ENCODE results near the gene TTC13. TPM values are rescaled to one million over a fixed set of nuclear protein-coding genes. Genes with fewer than 3 reads are reported as not detected.
A peak's percentile ranks its signal among the peaks of the same experiment; 100 is the strongest.

TTC13 gene
- total RNA-seq, 1 donor from 2014 or later: 15.5 TPM

DNA sequence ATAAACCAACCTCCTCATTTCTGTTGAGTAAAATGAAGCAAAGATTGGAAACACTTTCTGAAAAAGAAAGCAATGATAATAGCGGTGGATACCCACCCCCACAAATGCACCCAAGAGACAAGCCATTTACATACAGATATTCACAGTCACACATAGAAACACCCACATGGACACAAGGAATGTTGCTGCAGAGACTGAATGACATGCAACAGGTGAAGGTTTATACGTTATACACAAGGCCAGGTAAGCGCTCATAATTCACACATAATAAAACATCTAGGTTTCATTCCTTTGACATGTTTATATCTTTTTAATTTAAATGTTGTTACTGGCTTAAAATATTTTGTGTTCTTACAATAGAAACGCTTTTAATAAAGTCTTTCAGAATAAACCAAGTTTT is 21.5 kb upstream of the TTC13 start:
- Mint-ChIP-seq H3K4me1 (no peaks in the 10 kb centered on the region), H3K4me3 (no peak overlapping the region), H3K36me3 (peaks cover 49% of the 10 kb centered on the region), H3K9me3 (peaks cover 24% of the 10 kb centered on the region), H3K27me3 (ENCODE audit: low read depth) (no peaks in the 10 kb centered on the region), H3K27ac (no peak overlapping the region)
- DNase-seq (ENCODE audit: low spot score in 2 of 2, unreplicated experiment in 2 of 2): no peak
- TF ChIP-seq, protein P1, sequence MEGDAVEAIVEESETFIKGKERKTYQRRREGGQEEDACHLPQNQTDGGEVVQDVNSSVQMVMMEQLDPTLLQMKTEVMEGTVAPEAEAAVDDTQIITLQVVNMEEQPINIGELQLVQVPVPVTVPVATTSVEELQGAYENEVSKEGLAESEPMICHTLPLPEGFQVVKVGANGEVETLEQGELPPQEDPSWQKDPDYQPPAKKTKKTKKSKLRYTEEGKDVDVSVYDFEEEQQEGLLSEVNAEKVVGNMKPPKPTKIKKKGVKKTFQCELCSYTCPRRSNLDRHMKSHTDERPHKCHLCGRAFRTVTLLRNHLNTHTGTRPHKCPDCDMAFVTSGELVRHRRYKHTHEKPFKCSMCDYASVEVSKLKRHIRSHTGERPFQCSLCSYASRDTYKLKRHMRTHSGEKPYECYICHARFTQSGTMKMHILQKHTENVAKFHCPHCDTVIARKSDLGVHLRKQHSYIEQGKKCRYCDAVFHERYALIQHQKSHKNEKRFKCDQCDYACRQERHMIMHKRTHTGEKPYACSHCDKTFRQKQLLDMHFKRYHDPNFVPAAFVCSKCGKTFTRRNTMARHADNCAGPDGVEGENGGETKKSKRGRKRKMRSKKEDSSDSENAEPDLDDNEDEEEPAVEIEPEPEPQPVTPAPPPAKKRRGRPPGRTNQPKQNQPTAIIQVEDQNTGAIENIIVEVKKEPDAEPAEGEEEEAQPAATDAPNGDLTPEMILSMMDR (IDR thresholded peaks at IDR 0.05; ENCODE audit: unreplicated experiment): no peak

DNA sequence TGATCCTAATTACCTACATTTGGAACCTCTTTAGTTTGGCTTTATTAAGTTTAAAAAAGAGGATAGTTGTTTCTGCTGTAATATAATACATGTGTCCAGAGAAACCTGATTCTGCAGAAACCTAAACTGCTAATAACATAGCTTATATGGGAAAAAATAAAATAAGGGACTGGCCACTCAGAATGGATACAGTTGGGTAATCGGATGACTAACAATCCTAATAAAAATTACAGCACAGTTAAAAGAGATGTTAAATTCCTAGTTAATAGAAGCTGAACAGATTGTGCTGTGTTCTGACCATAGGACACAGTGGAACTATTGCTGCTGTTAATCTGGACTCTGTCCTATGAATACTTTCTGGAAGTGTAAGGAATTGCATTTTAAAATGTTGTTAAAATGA is 16.2 kb upstream of the TTC13 start:
- H3K36me3 Mint-ChIP-seq: peaks cover 31% of the 10 kb centered on the region

DNA sequence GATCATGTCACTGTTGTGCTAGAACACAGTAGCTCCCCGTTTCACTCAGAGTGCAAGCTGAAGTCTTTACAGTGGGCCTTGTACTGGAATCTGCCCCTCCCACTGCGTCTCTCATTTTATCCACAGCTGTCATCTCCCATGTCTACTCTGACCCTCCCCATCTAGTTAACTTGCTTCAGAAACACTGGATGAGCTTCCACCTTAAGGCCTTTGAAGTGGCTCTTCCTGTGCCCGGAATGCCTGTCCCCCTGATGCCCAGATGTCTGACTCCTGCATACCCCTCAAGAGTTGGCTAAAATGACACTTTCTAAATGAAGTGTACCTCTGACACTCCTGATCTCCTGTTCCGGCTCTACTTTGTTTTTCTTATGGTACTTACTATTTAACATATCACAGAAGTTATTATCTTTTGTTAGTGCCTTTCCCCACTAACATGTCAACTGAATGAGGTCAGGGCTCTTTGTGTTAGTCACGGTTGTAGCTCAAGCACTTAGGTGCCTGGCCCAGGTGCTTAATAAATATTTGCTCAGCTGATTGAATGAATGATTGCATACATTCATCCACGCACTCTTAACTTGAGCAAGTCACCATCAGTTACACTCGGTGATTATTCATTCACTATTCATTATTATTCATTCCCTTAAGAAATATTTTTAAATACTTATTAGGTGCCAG is 13.6 kb upstream of the TTC13 start:
- no peaks in the 10 kb centered on the region for H3K27me3 Mint-ChIP-seq (ENCODE audit: low read depth)
- no peak for DNase-seq (ENCODE audit: low spot score in 2 of 2, unreplicated experiment in 2 of 2)
- H3K4me1 Mint-ChIP-seq: peaks cover 5% of the 10 kb centered on the region
- no peaks in the 10 kb centered on the region for H3K9me3 Mint-ChIP-seq
- H3K36me3 Mint-ChIP-seq: peaks cover 20% of the 10 kb centered on the region
- H3K4me3 Mint-ChIP-seq: no peak overlapping the region
- peak overlapping the region; percentile 11 for H3K27ac Mint-ChIP-seq
- TF ChIP-seq, protein P1 (IDR thresholded peaks at IDR 0.05; ENCODE audit: unreplicated experiment): no peak

More for the DNA sequence above, 16.2 kb upstream of the TTC13 start:
- H3K27me3 Mint-ChIP-seq (ENCODE audit: low read depth): no peaks in the 10 kb centered on the region
- H3K9me3 Mint-ChIP-seq: no peaks in the 10 kb centered on the region
- H3K4me3 Mint-ChIP-seq: no peak overlapping the region
- DNase-seq (ENCODE audit: low spot score in 2 of 2, unreplicated experiment in 2 of 2): no peak
- TF ChIP-seq, protein P1 (IDR thresholded peaks at IDR 0.05; ENCODE audit: unreplicated experiment): no peak
- H3K27ac Mint-ChIP-seq: no peak overlapping the region
- peaks cover 5% of the 10 kb centered on the region for H3K4me1 Mint-ChIP-seq

DNA sequence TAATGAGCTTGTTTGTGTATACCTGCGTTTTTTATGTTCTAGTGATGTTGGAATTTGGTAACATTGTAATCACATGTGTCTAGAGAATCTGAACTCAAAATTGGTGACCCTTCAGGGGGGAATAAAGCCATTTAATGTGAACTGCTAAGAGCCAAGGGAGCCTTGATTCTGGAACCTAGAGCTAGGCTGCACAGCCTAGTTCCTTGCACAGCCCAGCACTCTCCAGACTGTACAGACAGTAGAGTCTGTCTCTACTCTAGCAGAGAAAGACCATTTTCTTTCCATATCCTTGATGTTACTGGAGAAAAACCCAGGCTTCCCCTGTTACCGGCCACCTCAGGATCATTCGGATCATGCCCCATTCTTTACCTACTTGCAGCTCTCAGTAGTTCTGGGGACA is 8.8 kb upstream of the TTC13 start:
- Mint-ChIP-seq H3K4me3 (no peak overlapping the region), H3K4me1 (peaks cover 5% of the 10 kb centered on the region), H3K9me3 (no peaks in the 10 kb centered on the region), H3K27me3 (ENCODE audit: low read depth) (no peaks in the 10 kb centered on the region), H3K27ac (no peak overlapping the region), H3K36me3 (peaks cover 9% of the 10 kb centered on the region)
- TF ChIP-seq, protein P1 (IDR thresholded peaks at IDR 0.05; ENCODE audit: unreplicated experiment): no peak
- no peak for DNase-seq (ENCODE audit: low spot score in 2 of 2, unreplicated experiment in 2 of 2)

DNA sequence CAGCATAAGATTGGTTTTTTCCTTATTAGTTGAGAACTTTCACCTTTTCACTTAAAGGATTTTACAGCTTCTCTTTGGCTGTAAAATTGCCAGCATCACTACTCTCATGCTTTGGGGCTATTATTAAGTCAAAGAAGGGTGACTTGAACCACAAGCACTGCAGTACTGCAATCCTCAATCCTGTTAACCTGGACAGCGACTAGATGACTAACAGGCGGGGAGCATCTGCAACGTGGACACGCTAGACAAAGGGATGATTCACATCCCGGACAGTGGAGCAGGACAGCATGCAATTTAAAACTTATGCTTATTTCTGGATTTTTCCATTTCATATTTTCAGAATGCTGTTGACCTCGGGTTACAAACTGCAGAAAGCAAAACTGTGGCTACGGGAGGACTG is 8.3 kb upstream of the TTC13 start:
- no peaks in the 10 kb centered on the region for H3K27me3 Mint-ChIP-seq (ENCODE audit: low read depth)
- H3K27ac Mint-ChIP-seq: no peak overlapping the region
- peaks cover 5% of the 10 kb centered on the region for H3K4me1 Mint-ChIP-seq
- H3K9me3 Mint-ChIP-seq: no peaks in the 10 kb centered on the region
- TF ChIP-seq, protein P1 (IDR thresholded peaks at IDR 0.05; ENCODE audit: unreplicated experiment): no peak
- DNase-seq (ENCODE audit: low spot score in 2 of 2, unreplicated experiment in 2 of 2): no peak
- H3K4me3 Mint-ChIP-seq: no peak overlapping the region
- peaks cover 4% of the 10 kb centered on the region for H3K36me3 Mint-ChIP-seq

Measured in mesothelial cell of epicardium (in vitro differentiated cells).